ENCODE data around the gene BARD1.
"Not testable (repeated sequence)": the region's sequence is repeated elsewhere in the genome, so short reads cannot be mapped to it uniquely, and the experiment has no call there.

Gene BARD1

GRCh38 chr2:214772443-214773015 lies 37.0 kb downstream of the BARD1 start:
- DNase-seq (ENCODE audit: low read depth in 1 of 2, low spot score in 1 of 2) = no peak

GRCh38 chr2:214765180-214765579 lies 44.3 kb downstream of the BARD1 start:
- DNase-seq (ENCODE audit: low read depth in 1 of 2, low spot score in 1 of 2) = no peak

- no peak for DNase-seq (ENCODE audit: low read depth in 1 of 2, low spot score in 1 of 2)
Measured at GRCh38 chr2:214753455-214753854, 56.0 kb downstream of the BARD1 start.

GRCh38 chr2:214750529-214750928 lies 59.0 kb downstream of the BARD1 start:
- no peak for DNase-seq (ENCODE audit: low read depth in 1 of 2, low spot score in 1 of 2)

GRCh38 chr2:214747992-214748391 lies 61.5 kb downstream of the BARD1 start:
- DNase-seq (ENCODE audit: low read depth in 1 of 2, low spot score in 1 of 2) = no peak

GRCh38 chr2:214742119-214742518 lies 67.4 kb downstream of the BARD1 start:
- DNase-seq (ENCODE audit: low read depth in 1 of 2, low spot score in 1 of 2) = no peak

- no peak for DNase-seq (ENCODE audit: low read depth in 1 of 2, low spot score in 1 of 2)
Measured at GRCh38 chr2:214740867-214741395, 68.6 kb downstream of the BARD1 start.

GRCh38 chr2:214737188-214737587 lies 72.3 kb downstream of the BARD1 start:
- no peak for DNase-seq (ENCODE audit: low read depth in 1 of 2, low spot score in 1 of 2)

GRCh38 chr2:214730800-214731407 lies 78.6 kb downstream of the BARD1 start:
- DNase-seq (ENCODE audit: low read depth in 1 of 2, low spot score in 1 of 2) = no peak

GRCh38 chr2:214730248-214730647 lies 79.2 kb downstream of the BARD1 start:
- DNase-seq (ENCODE audit: low read depth in 1 of 2, low spot score in 1 of 2) = no peak

- DNase-seq (ENCODE audit: low read depth in 1 of 2, low spot score in 1 of 2) = no peak
Measured at GRCh38 chr2:214724741-214725140, 84.7 kb downstream of the BARD1 start.

GRCh38 chr2:214717837-214718236 lies 91.6 kb downstream of the BARD1 start:
- not testable (repeated sequence) for DNase-seq (ENCODE audit: low read depth in 1 of 2, low spot score in 1 of 2)

- DNase-seq (ENCODE audit: low read depth in 1 of 2, low spot score in 1 of 2) = no peak
Measured at GRCh38 chr2:214716811-214717560, 92.5 kb downstream of the BARD1 start.

GRCh38 chr2:214715025-214715424 lies 94.5 kb downstream of the BARD1 start:
- no peak for DNase-seq (ENCODE audit: low read depth in 1 of 2, low spot score in 1 of 2)

- no peak for DNase-seq (ENCODE audit: low read depth in 1 of 2, low spot score in 1 of 2)
Measured at GRCh38 chr2:214713080-214713830, 96.2 kb downstream of the BARD1 start.

GRCh38 chr2:214710729-214711128 lies 98.8 kb downstream of the BARD1 start:
- no peak for DNase-seq (ENCODE audit: low read depth in 1 of 2, low spot score in 1 of 2)

GRCh38 chr2:214706986-214707385 lies 102.5 kb downstream of the BARD1 start:
- no peak for DNase-seq (ENCODE audit: low read depth in 1 of 2, low spot score in 1 of 2)

- no peak for DNase-seq (ENCODE audit: low read depth in 1 of 2, low spot score in 1 of 2)
Measured at GRCh38 chr2:214699236-214699635, 110.2 kb downstream of the BARD1 start.

GRCh38 chr2:214696681-214697080 lies 112.8 kb downstream of the BARD1 start:
- no peak for DNase-seq (ENCODE audit: low read depth in 1 of 2, low spot score in 1 of 2)

GRCh38 chr2:214695789-214696188 lies 113.7 kb downstream of the BARD1 start:
- DNase-seq (ENCODE audit: low read depth in 1 of 2, low spot score in 1 of 2) = no peak

GRCh38 chr2:214683557-214683956 lies 125.9 kb downstream of the BARD1 start:
- DNase-seq (ENCODE audit: low read depth in 1 of 2, low spot score in 1 of 2) = not testable (repeated sequence)

Data from stimulated activated CD4-positive, alpha-beta T cell treated with anti-CD3 and anti-CD28 coated beads, Interleukin-15, amount 100 ng/mL, for 1 hour (primary cell).